GM12891 (cell line): Measurements from ENCODE around the gene TMED10.

Source experiments
- POLR2A ChIP-seq: IDR thresholded peaks from 2 replicates; pipeline ENCODE4 v1.6.1; 2011; ENCODE audit warnings: low read depth, low read length, control low read depth
- TAF1 ChIP-seq: IDR thresholded peaks from 2 replicates; pipeline ENCODE4 v1.6.1; 2011; ENCODE audit warnings: low read depth, low read length, control low read depth

DNA sequence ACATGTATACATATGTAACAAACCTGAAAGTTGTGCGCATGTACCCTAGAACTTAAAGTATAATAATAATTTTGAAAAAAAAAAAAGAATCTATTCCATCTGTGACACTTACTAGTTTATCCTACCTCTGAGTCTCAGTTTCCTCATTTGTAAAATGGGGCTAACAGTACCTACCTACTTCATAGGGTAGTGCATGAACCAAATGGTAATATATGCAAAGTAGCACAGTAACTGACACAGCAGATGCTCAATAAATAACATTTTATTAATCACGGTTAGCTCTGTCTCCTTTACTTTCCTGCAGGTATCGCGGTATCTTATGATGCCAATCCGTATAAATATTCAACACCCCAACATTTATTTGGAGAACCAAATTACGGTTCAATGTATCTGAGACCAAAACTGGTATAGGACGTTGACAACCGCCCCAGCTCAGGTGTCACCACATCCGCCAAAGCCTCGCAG, 703 bp downstream of the TMED10 start:
- no peak for TF ChIP-seq POLR2A
- no peak for TF ChIP-seq TAF1
